ENCODE measurements around the gene TEPSIN.

TEPSIN gene

DNA sequence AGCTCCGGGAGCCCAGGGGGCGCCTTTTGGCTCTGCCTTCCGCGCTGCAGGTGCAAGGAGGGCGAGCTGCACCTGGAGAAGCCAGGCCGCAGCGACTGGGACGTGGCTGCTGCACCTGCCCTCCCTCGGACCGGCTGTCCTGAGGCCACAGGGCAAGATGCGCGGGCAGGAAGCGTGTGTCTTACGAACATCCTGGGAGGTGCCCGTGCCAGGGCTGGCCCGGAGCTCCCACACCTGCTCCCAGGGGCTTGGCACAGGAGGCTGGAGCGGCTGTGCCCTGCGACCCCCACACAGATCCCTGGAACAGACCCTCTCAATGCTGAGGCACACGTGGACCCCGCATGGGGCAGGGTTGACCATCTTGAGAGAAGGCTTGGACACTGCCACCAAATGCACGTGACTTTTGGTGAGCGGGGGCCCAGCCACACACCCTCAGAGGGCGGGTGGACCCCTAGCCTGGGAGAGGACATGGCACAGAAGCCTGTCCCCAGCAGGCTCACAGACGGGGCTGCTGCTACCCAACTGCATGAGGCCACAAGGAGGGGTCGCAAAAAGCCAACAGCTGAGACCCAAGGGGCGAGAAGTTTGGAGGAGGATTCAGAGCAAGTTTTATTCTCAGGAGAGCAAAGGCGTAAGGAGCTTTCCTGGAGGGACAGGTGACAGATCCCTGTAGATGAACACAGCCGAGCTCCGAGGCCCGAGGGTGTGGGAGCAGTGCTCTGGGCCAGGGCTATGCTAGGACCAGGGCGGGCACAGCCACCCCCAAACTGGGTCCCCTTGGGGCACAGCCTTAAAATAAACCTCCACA, 11.6 kb upstream of the TEPSIN start:
- no peak for DNase-seq (ENCODE audit: low read depth)

DNA sequence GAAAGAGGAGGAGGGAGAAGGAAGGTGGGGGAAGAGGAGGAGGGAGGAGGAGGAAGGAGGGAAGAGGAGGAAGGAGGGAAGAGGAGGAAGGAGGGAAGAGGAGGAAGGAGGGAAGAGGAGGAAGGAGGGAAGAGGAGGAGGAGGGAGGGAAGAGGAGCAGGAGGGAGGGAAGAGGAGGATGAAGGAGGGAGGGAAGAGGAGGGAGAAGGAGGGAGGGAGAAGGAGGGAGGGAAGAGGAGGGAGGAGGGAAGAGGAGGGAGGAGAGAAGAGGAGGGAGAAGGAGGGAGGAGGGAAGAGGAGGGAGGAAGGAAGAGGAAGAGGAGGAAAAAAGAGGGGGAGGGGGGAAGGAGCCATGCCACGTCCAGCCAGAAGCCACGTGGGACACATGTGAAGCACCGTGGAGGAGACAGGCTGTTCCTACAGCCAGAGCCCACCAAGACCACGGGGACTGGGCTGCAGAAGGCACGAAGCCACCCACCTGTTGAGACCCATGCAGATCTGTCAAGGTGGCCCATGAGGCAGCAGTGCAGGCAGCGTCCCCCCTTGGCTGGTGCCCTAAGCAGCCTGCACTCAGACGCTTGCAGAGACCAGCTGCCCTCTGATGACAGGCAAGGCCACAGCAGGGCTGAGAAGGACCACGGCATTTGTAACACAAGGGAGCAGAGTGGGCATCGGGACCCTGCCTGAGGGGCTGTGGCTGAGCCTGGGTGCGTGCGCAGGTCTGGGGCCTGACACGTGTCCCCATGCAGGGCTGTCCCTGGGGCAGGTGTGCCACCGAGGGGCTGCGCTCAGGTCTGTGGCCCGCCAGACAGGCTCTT, 10.6 kb upstream of the TEPSIN start:
- no peak for DNase-seq (ENCODE audit: low read depth)

DNA sequence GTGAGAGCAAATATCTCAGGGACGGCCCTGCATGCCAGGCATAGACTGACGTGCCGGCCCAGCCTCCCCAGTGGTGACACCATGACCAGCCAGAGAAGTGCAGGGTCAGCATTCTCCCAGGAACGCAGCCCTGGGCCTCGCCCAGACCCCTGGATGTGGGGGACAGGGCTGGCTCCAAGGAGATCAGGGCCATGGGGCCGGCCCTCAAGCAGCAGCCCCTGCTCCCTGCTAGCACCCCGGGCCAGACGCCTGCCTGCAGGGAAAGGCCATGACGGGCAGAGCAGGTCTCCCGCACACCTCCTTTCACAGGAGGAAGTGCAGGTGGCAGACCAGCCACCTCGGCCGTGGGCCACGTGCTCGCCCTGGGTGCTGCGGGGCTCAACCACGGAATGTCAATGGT, 9.8 kb upstream of the TEPSIN start:
- DNase-seq (ENCODE audit: low read depth): no peak

DNA sequence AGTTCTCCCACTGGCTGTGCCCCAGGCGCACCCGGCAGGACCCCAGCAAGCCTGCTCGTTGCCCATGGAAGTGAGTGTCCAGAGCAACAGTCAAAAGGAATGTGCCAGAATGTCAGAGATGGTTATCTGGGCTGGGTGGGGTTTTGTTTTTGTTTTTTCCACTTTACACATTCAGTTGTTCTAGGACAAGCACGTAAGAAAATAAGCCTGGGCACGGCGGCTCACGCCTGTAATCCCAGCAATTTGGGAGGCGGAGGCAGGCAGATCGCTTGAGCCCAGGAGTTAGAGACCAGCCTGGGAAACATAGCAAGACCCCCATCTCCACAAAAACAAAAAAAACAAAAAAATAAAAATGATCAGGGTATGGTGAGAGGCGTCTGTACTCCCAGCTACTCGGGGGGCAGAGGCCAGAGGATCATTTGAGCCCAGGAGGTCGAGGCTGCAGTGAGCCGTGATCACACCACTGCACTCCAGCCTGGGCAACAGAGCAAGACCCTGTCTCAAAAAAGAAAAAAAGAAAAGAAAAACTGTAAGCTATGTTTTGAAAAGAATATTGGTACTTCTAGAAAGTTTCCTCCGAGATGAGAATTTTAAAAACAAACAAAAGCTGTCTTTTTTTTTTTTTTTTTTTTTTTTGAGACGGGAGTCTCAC, 8.6 kb upstream of the TEPSIN start:
- DNase-seq (ENCODE audit: low read depth): no peak

DNA sequence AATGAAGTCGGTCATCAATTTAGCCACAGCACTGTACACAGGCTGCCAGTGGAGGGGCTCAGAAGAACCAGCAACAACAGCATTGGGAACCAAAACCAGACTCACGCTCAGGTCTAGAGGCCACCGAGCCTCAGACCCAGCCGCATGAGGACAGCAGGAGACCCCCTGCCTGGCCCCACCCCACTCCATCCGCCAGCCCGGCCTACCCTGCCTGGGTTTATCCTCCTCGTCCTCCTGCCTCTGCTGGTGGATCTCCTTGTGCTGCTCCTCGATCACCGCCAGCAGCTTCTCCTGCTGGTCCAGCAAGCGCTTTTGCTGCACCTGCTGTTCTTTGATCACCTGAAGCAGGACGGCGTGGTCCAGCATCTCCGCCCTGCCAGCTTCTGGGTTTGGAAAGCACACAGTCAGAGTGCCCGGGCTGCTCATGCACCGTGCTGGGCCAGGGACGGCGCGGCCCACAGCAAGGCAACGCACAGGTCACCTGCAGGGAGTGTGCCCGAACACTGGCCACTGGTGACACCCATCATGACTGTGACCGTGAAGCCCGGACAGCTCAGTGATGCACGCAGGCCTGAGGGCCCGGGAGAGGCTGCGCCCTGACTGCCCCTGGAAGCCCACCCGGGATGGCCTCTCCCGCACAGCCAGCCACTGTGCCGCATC, 8.0 kb upstream of the TEPSIN start:
- DNase-seq (ENCODE audit: low read depth): no peak

DNA sequence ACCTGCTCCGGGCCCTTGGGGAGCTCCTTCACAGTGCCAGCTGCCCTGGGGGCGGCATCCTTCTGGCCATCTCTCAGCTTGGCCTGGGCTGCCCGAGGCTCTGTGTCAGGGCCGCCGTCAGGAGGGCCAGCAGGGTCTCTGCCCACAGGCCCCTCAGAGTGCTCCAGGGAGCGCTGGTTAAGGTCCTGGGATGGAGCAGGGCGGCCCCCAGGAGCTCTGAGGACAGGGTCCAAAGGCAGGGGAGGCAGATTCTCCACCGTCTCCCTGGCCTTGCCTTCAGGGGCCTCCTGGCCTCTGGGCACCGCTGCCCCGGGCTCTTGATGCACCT, 7.5 kb upstream of the TEPSIN start:
- no peak for DNase-seq (ENCODE audit: low read depth)

- no peak for DNase-seq (ENCODE audit: low read depth)
Observed at GRCh38 chr17:81245665-81246342, 6.9 kb upstream of the TEPSIN start.

- no peak for DNase-seq (ENCODE audit: low read depth)
Observed at GRCh38 chr17:81245024-81245664, 6.3 kb upstream of the TEPSIN start.

DNA sequence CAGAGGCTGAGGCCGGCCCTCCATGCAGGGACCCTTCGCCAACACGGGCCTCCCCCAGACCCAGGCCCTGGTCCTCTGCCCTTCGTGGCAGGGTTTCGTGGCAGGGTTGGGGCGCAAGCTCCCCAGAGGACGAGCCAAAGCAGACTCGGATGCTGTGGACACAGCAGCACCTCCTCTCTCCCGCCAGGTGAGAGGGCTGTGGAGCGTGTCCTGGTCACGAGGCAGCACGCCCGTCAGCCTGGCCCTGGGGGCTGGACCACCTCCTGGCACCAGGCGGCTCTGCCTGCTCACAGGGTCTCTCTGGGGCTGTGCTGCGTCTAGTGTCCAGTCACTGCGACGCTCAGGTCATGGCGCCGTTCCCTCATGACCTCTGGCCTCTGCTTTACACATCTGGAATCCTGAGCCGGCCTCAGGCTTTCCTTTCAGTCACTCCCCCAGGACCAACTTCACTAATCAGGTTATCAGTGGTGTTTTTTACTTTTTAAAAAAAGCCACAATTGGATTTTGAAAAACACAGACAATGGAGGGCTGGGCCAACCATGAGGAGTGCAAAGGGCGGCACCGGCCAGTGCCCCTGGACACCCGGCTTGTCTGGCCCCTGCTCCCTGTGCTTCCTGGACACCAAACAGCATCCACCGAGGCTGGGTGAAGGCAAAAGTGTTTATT, 5.6 kb upstream of the TEPSIN start:
- DNase-seq (ENCODE audit: low read depth): no peak

GRCh38 chr17:81243333-81243664, 4.4 kb upstream of the TEPSIN start:
- DNase-seq (ENCODE audit: low read depth): no peak

DNA sequence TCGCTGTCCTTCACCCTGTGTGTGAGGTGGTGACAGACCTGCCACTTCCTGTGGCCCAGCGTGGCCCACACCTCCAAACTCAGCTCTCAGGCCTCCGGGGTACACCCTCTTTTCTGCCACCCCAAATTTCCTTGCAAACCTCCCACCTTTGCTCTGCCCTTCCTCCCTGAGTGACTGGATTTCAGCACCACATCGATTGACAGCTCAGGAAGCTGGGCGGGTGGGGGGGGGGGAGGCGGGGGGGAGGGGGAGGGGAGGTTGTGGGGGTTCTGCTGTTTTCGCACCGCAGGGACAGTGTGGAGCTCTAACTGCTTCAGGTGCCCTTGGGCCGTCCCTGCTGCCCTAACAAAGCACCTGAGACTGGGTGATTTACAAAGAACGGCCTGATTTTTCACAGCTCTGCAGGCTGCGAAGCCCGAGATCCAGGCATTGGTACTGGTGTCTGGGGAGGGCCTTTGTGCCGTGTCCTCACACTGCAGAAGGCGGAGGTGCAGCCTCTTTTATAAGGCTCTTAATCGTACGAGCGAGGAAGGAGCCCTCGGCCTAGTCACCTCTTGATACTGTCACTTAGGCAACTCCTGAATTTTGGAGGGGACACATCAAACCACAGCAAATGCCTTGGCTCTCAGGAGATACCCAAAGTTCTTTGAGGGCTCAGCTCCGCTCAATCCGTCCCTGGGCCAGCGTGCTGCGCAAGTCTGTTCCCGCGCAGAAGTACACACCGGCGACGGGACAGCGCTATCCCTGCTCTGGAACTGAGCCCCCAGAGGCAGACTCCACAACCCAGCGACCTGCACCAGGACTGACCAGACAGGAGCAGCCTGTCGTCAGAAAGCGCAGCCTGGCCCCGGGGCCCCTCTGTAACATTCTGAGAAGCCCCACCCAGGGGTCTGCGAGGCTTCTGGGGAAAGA, 3.8 kb upstream of the TEPSIN start:
- DNase-seq (ENCODE audit: low read depth): no peak

DNA sequence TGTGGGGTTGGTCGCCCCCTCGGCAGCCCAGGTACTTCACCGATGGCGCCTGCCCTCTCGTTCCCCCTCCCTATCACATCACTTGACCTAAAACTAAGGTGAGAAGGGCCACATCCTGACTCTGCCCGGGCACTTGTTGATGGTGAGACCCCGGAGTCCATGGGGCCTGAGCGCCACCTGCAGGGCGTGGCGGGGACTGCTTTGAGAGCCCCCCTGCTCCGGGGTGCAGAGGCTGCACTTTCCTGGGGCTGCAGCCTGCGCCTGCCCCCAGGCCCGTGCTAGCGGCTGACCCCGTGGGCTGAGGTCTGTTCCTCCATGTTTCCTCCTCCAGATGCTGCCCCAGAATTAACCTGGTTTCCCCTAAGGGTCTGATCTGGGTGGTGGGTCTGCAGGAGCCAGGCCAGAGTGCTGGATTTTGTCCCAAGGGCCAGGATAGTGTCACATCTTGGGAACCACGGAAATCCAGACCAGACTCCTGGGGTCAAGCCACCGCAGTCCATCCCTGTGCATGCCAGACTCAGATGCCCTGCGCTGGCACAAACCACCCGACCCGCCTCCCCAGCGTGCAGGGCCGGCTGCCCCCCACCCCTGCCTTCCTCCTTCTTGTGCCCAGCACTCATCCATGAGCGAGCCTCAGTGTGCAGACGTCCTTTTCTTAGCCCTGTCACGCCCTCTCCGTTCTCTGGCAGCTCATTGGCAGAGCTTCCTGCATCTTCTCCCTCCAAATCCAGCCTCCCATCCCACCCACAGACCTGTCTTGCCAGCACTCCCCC, 3.0 kb upstream of the TEPSIN start:
- DNase-seq (ENCODE audit: low read depth): peak; percentile 39

GRCh38 chr17:81241203-81241602, 2.3 kb upstream of the TEPSIN start:
- DNase-seq (ENCODE audit: low read depth): no peak

- DNase-seq (ENCODE audit: low read depth): no peak
Observed at GRCh38 chr17:81240761-81241160, 1.9 kb upstream of the TEPSIN start.

- no peak for DNase-seq (ENCODE audit: low read depth)
Observed at GRCh38 chr17:81239714-81240555, 1.1 kb upstream of the TEPSIN start.

- no peak for DNase-seq (ENCODE audit: low read depth)
Observed at GRCh38 chr17:81238490-81238814, 403 bp downstream of the TEPSIN start.

- no peak for DNase-seq (ENCODE audit: low read depth)
Observed at GRCh38 chr17:81237591-81238489, 1.0 kb downstream of the TEPSIN start.

Data from stimulated activated CD8-positive, alpha-beta memory T cell treated with anti-CD3 and anti-CD28 coated beads, Interleukin-12 subunit alpha, Interleukin-12 subunit beta, amount 100 ng/mL, for 1 hour (primary cell).